Measurements from ENCODE around the gene MARCO.
"Not testable (repeated sequence)": the region's sequence is repeated elsewhere in the genome, so short reads cannot be mapped to it uniquely, and the experiment has no call there.

DNA sequence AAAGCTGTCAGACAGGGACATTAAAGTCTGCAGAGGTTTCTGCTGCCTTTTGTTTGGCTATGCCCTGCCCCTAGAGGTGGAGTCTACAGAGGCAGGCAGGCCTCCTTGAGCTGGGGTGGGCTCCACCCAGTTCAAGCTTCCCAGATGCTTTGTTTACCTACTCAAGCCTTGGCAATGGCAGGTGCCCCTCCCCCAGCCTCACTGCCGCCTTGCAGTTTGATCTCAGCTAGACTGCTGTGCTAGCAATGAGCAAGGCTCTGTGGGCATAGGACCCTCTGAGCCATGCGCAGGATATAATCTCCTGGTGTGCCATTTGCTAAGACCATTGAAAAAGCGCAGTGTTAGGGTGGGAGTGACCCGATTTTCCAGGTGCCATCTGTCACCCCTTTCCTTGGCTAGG is 61.9 kb downstream of the MARCO start:
- TF ChIP-seq, protein P1, sequence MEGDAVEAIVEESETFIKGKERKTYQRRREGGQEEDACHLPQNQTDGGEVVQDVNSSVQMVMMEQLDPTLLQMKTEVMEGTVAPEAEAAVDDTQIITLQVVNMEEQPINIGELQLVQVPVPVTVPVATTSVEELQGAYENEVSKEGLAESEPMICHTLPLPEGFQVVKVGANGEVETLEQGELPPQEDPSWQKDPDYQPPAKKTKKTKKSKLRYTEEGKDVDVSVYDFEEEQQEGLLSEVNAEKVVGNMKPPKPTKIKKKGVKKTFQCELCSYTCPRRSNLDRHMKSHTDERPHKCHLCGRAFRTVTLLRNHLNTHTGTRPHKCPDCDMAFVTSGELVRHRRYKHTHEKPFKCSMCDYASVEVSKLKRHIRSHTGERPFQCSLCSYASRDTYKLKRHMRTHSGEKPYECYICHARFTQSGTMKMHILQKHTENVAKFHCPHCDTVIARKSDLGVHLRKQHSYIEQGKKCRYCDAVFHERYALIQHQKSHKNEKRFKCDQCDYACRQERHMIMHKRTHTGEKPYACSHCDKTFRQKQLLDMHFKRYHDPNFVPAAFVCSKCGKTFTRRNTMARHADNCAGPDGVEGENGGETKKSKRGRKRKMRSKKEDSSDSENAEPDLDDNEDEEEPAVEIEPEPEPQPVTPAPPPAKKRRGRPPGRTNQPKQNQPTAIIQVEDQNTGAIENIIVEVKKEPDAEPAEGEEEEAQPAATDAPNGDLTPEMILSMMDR (IDR thresholded peaks at IDR 0.05): not testable (repeated sequence)
- TF ChIP-seq POLR2A (IDR thresholded peaks at IDR 0.05): not testable (repeated sequence)

Measured in lower leg skin (tissue), 3 donors.